Stomach smooth muscle (tissue), 2 donors: ENCODE results near the gene DCTN3.

Experiments
- H3K27ac ChIP-seq: one replicate; pipeline ENCODE4 v1.7.0; 2013; ENCODE audit warnings: mild to moderate bottlenecking, low read length, inconsistent platforms
- H3K27me3 ChIP-seq, 2 donors: one replicate each; pipeline ENCODE4 v1.7.0; 2013; ENCODE audit warnings: low read length in 2 of 2; ENCODE audit not compliant: insufficient read depth in 2 of 2, control insufficient read depth in 1 of 2
- H3K36me3 ChIP-seq, 2 donors: one replicate each; pipeline ENCODE4 v1.7.0; 2013; ENCODE audit warnings: low read length in 2 of 2; ENCODE audit not compliant: control insufficient read depth in 2 of 2, insufficient read depth in 2 of 2
- H3K4me1 ChIP-seq: one replicate; pipeline ENCODE4 v1.7.0; 2013; ENCODE audit warnings: low read length; ENCODE audit not compliant: control insufficient read depth, insufficient read depth
- H3K4me3 ChIP-seq, 2 donors: one replicate each; pipeline ENCODE4 v1.7.0; 2013; ENCODE audit warnings: low read length in 2 of 2
- H3K9ac ChIP-seq, 2 donors: one replicate each; pipeline ENCODE4 v1.7.0; 2013; ENCODE audit warnings: low read length in 2 of 2, mild to moderate bottlenecking in 1 of 2
- H3K9me3 ChIP-seq, 2 donors: one replicate each; pipeline ENCODE4 v1.7.0; 2013; ENCODE audit warnings: low read length in 2 of 2; ENCODE audit not compliant: control insufficient read depth in 2 of 2
- donor health status: healthy.
- donor health status: Pancreatic carcinoma.

Gene DCTN3

GRCh38 chr9:34633851-34634550, 13.7 kb upstream of the DCTN3 start:
- Histone ChIP-seq H3K9ac (no peak overlapping the region), H3K9me3 (no peaks in the 10 kb centered on the region), H3K4me1 (peaks cover 38% of the 10 kb centered on the region), H3K4me3 (no peak overlapping the region), H3K36me3 (peaks cover 0 to 2% of the 10 kb centered on the region in 2 donors), H3K27me3 (peaks cover 5 to 6% of the 10 kb centered on the region in 2 donors), H3K27ac (no peak overlapping the region)

DNA sequence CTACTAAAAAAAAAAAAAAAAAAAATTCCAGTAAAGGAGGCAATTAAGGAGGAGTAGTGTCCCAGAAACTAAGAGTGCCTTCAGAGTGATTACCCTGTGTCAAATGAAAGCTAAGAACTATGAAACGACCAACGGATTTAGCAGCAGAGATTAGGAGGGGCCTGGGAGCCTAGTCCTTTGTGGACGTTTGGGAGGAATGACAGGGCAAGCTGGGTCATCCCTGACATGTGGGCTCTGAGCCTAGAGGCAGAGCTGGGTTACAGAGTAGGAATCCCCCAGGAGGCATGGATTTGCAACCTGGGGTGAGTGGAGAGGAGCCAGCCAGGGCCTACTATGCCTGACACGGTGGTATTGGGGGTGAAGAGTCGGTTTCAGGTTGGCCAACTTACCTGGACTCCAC, 12.9 kb upstream of the DCTN3 start:
- H3K4me1 ChIP-seq = peaks cover 38% of the 10 kb centered on the region
- peak overlapping the region in 1 of 2 donors; percentile 21 for H3K9ac ChIP-seq
- no peaks in the 10 kb centered on the region for H3K9me3 ChIP-seq

DNA sequence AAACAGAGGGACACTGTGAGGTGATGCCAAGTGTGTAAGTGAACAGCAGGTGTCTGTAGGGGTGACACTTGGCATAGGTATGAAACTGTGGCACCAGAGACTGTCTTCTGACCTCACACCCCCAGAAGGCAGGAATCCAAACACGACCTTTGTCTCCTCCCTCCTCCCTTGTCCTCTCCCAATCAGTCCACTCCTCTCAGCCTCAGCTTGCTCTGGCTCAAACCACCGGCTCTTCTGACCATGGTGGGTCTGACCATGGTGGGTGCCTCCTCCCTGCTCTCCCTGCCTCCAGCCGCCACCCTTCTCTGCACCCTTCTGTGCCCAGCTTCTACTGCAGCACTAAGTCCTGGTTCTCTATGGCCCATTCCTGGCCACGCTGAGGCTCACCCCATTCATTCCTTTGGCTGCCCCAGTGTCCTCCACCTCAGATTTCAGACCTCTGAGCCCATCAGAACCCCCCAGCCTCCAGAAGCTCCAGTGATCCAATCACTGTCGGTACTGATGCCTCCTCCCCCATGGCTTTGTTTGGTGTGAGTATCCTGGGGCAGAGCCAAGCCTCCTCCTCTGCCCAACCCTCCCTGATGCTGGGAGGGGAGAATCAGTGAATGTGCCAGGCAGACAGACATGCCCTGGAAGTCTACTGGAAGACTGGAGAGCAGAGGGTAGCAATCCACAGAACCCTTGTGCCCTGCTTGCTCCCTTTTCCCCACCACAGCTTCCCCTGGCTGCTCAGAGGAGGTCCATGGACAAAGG, 10.3 kb upstream of the DCTN3 start:
- peaks cover 0 to 2% of the 10 kb centered on the region in 2 donors for H3K36me3 ChIP-seq
- no peak overlapping the region for H3K27ac ChIP-seq
- no peaks in the 10 kb centered on the region for H3K9me3 ChIP-seq
- H3K27me3 ChIP-seq = peaks cover 35 to 38% of the 10 kb centered on the region in 2 donors
- no peak overlapping the region for H3K9ac ChIP-seq
- H3K4me1 ChIP-seq = peaks cover 20% of the 10 kb centered on the region
- no peak overlapping the region for H3K4me3 ChIP-seq

More for the DNA sequence above, 12.9 kb upstream of the DCTN3 start:
- H3K27ac ChIP-seq = no peak overlapping the region
- peaks cover 9 to 13% of the 10 kb centered on the region in 2 donors for H3K27me3 ChIP-seq
- no peak overlapping the region for H3K4me3 ChIP-seq
- peaks cover 0 to 2% of the 10 kb centered on the region in 2 donors for H3K36me3 ChIP-seq

- H3K27ac ChIP-seq = no peak overlapping the region
- peaks cover 44 to 49% of the 10 kb centered on the region in 2 donors for H3K27me3 ChIP-seq
- H3K36me3 ChIP-seq = no peaks in the 10 kb centered on the region
- H3K9ac ChIP-seq = no peak overlapping the region
- H3K9me3 ChIP-seq = no peaks in the 10 kb centered on the region
- peaks cover 18% of the 10 kb centered on the region for H3K4me1 ChIP-seq
- peak overlapping the region; percentile 47 to 70 for H3K4me3 ChIP-seq
Observed at GRCh38 chr9:34629491-34629808, 9.2 kb upstream of the DCTN3 start.

DNA sequence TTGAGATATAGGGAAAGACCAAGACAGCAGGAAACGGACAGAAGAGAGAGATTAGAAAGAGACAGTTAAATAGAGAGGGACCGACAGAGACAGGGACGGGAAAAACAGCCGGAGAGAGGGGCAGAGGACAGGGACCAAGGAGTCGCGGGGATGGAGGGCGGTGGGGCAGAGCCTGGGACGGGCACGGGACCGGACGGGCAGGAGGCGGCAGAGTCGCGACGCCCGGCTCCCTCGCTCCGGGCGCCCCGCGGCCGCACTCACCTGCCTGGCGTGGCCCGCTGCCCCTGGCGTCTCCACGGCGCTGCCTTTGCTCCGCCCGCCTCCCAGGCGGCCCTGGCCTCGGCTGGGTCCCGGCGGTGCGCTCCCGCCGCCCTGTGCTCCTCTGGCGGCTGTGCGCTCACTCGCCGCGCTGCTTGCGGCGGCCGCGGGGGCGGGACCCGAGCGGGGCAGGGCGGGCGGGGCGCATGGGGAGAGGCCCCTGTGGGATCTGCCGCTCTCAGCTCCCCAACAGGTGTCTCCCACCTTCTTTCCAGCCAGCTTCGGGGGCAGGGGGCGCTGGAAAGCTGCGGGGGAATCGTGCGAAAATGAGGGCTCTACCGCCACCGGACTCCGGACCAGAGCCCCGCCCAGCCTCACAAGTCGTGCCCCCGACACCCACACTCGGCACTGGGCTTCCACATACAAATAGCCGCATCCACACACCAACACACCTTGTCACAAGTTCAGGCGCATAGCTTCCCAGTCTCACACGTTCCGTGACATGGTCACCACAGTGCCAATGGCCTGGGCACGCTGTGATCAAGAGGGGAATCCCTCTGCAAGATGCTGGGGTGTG, 8.6 kb upstream of the DCTN3 start, which contains the start of gene ARID3C:
TSS of gene ARID3C (minus strand) at position 411 of the 835 bp plus-strand sequence. CDS start 1,052 bp downstream, outside the sequence.
- Histone ChIP-seq H3K9me3 (no peaks in the 10 kb centered on the region), H3K36me3 (no peaks in the 10 kb centered on the region), H3K4me3 (peak within 1 kb of the TSS; percentile 47 to 70), H3K9ac (peak within 1 kb of the TSS; percentile 13 to 29), H3K27ac (no peak within 1 kb of the TSS), H3K27me3 (peaks cover 48 to 55% of the 10 kb centered on the region in 2 donors), H3K4me1 (peaks cover 15% of the 10 kb centered on the region)

GRCh38 chr9:34627716-34628655, 7.7 kb upstream of the DCTN3 start:
- Histone ChIP-seq H3K4me3 (peak overlapping the region; percentile 47 to 70), H3K27ac (no peak overlapping the region), H3K9ac (peak overlapping the region; percentile 13 to 29), H3K27me3 (peaks cover 55 to 63% of the 10 kb centered on the region in 2 donors), H3K36me3 (no peaks in the 10 kb centered on the region), H3K9me3 (no peaks in the 10 kb centered on the region), H3K4me1 (peaks cover 18% of the 10 kb centered on the region)

DNA sequence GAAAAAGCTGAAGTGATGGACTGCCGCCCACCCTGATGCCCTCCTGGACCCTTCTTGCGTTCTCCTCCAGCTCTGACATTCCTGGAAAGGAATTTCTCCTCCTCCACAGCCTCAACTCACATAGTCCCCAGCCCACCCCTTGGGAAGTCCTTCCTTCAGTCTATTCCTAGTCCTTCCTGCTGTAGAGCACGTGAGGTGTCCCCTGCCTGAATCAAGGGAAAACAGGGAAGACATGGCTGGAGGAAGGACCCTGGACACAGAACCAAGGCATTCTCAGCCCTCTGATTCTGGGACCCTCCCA, 4.8 kb upstream of the DCTN3 start:
- no peak overlapping the region for H3K4me3 ChIP-seq
- no peaks in the 10 kb centered on the region for H3K9me3 ChIP-seq
- no peak overlapping the region for H3K27ac ChIP-seq
- H3K4me1 ChIP-seq = peaks cover 26% of the 10 kb centered on the region
- no peak overlapping the region for H3K9ac ChIP-seq
- peaks cover 59 to 71% of the 10 kb centered on the region in 2 donors for H3K27me3 ChIP-seq
- no peaks in the 10 kb centered on the region for H3K36me3 ChIP-seq

DNA sequence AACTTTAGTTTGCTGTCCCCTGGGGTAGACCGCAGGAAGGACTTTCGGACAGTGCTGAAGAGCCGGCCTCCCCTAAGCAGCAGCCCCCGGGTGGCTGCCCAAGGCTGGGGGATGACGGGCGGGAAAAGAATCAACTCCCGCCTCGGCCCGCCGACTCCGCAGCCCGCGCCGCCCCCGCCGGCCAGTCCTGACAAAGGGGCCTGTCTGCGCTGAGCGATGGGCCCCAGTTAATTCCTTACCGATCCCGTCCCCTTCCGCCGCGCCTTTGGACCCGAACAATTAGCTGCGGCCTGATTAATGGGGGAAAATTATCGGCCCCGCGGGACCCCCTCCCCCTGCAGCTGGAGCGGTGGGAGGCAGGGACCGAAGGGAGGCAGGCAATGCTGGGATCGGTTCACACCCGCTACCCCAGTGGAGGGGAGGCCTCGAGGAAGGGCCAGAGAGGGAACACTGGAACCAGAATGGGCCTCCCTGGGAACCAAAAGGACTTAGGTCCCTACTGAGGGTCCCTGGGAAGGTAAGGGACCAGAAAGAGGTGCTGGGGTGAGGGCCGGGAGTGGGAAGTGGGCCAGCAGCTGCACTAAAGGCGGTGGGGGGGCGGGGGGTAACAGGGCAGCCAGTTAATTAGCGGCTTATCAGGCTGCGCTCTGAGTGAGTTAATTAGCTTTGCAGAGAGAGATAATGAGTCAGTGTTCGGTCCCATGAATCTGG, 4.3 kb upstream of the DCTN3 start:
- no peaks in the 10 kb centered on the region for H3K36me3 ChIP-seq
- H3K4me1 ChIP-seq = peaks cover 31% of the 10 kb centered on the region
- no peak overlapping the region for H3K4me3 ChIP-seq
- no peaks in the 10 kb centered on the region for H3K9me3 ChIP-seq
- H3K27ac ChIP-seq = no peak overlapping the region
- peaks cover 59 to 71% of the 10 kb centered on the region in 2 donors for H3K27me3 ChIP-seq
- no peak overlapping the region for H3K9ac ChIP-seq

DNA sequence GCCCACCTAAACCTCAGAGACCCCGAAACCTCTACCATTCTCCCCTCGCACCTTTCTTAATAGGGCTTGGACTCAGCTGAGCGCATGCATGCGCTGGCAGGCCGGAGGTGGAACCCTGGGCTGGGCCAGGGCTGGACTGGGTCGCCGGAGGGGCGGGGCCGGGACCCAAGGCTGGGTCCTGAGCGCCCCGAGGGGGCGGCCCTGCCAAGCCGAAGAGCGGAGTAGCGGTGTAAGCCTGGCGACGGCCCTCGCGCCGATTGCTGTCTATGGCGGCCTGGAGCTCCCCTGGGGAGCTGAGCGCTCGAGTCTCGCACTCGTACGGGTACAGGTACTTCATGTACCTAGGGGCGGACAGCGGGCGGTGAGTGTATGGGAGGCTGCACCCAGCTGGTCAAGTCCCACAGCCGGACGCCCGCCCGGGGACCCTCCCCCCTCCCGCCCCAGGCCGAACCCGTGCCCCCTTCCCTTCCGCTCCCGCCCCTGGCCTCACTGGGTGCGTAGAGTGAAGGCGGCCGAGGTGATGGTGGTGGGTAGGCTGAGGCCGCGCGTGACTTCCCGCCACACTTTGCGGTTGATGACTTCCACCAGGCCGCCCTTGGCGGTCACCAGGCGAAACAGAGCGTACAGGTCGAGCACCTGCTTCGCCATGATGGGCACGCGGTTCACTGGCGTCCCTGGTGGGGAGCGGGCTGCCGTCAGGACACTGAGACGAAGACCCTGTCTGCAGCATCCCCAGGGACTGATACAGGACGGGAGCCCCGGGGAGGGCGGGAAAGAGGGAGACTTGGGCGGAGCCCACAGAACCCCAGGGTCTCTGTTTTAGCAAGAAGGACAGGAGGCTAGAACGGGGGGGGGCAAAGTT, 3.3 kb upstream of the DCTN3 start:
- Histone ChIP-seq H3K9me3 (no peaks in the 10 kb centered on the region), H3K36me3 (no peaks in the 10 kb centered on the region), H3K27me3 (peaks cover 54 to 62% of the 10 kb centered on the region in 2 donors), H3K27ac (no peak overlapping the region), H3K4me1 (peaks cover 27% of the 10 kb centered on the region), H3K9ac (no peak overlapping the region), H3K4me3 (no peak overlapping the region)
